GM10847 (cell line): ENCODE data around the gene FBXO46.

ENCODE experiments used
- POLR2A ChIP-seq: IDR thresholded peaks from 2 replicates; pipeline ENCODE4 v1.6.1; 2011; ENCODE audit not compliant: insufficient read length; ENCODE audit errors: extremely low read depth

Gene FBXO46

DNA sequence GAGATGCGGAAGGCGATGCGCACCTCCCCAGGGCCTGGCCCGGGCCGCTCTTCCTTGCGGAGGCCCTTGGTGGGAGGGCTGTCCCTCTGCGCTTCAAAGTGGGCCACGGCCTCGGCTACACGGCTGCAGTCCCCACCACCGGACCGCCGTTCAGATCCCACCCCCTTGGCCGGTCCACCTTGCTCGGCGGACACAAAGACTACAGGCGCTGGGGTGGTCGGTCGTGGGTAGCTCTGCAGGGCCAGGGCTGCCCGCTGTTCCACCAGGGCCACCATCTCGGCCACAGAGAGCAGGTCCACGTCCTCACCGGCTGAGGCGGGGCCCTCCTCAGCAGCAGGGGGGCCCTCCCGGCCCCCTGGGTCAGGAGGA, 18.0 kb downstream of the FBXO46 start:
- no peak for TF ChIP-seq POLR2A

DNA sequence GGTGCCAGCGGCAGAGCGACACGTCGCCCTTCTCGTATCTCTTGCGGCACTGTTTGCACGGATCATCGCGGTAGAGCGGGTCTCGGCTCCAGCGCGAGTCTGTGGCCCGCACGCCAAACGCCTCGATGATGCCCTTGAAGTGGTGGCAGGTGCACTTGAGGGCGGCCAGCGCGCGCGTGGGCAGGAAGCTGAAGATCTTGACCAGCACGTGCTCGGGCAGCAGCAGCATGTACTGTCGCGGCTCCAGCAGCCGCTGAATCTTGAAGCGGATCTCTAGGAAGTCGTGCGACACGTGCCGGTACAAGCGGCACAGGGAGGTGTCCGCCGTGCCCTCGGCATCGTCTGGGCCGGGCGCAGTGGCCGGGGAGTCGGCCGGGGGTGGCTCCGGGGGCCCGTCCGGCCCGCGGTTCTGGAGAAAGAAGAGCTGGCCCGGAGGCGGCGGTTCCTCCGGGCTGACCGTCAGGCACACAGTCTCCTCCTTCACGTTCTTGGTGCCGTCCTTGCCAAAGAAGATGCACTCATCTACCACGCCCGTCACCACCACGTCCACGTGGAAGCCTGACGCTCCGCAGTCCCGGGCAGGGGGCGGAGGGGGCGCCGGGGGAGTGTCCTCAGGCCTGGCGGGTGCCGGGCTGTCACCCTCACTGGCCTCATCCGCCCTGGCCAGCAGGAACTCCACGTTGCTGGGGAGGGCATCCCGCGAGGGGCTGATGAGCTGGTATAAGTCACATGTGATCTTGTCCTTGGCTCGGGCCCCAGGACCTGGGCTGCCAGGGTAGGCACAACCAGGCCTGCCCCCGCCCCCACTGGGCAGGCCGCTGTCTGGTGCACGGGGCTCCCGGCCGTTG, 18.6 kb downstream of the FBXO46 start:
- TF ChIP-seq POLR2A = no peak

DNA sequence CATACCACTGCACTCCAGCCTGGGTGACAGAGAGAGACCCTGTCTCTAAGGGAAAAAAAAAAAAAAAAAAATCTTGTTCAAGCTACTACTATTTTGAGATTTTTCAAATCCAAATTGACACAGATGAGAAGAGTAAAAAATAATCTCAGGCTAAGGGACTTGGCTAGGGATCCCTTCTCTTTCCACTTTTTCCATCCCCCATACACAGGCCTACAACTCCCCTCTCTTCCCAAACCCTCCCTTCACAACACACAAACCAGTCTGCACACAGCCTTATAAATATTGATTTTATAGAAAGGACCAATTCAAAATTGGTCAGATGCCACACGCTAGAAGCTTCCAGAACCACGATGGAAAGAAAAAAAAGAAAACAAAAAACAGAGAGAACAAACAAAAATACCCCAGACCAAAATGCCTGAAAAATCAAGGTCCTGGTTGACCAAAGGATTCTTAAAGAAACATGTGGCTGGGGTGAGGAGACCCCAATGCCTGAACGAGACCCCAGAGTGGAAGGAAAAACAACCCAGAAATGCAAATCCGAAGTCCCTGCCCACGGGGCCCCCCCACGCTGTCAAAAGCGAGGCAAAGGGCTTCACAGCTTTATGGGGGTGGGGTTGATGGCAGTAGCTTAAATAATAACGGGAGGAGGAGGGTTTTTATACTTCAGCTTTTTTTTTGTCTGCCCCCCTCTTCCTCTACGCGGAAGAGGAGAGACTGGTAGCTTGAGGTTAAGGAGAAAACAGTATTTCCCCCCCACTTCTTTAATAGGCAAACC, 20.2 kb downstream of the FBXO46 start:
- TF ChIP-seq POLR2A = no peak

GRCh38 chr19:45705710-45706415, 24.8 kb downstream of the FBXO46 start:
- no peak for TF ChIP-seq POLR2A

GRCh38 chr19:45705115-45705514, 25.6 kb downstream of the FBXO46 start:
- TF ChIP-seq POLR2A = no peak

GRCh38 chr19:45701676-45702075, 29.0 kb downstream of the FBXO46 start:
- TF ChIP-seq POLR2A = no peak

- no peak for TF ChIP-seq POLR2A
Measured at GRCh38 chr19:45693106-45693788, 37.4 kb downstream of the FBXO46 start.

DNA sequence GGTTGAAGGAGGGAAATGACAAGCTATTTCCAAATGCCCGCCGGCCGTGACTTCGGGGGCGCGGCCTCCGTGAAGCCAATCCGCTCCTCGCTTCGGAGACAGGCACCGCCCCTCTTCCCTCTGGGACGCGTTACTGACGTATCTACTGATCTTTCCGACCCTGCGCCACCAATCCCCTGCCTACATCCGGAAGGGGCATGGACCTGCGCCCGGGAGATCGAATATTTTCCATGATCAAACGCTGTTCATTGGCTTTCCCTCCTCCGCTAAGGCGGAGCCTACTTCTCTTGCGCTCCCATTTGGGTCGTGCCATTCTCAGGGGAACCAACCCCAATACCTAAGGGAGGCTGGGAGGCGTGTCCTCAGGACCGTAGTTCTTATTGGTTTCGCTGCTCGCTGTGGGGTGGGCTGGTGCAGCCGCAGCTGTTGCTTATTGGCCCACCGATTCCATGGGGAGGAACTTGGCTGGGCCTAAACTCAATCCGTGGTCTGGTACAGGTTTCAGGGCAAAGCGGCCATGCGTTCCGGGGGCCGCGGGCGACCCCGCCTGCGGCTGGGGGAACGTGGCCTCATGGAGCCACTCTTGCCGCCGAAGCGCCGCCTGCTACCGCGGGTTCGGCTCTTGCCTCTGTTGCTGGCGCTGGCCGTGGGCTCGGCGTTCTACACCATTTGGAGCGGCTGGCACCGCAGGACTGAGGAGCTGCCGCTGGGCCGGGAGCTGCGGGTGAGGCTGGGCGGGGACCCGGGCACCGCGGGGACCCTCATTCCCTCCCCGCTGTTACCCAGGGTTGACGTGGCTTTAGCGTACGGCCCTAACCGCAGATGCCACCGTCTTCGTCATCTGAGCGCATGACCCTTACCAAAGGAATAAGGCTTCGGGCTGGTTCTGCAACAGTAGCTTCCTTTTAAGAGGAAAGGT, 38.2 kb downstream of the FBXO46 start, which contains the start of gene QPCTL:
QPCTL (plus strand) TSS at position 480 of the 919 bp plus-strand sequence; CDS start at position 518, 38 bp downstream.
- peak; percentile 89 for TF ChIP-seq POLR2A

GRCh38 chr19:45691516-45692186, 39.0 kb downstream of the FBXO46 start, which contains the start of gene SNRPD2:
Gene SNRPD2 (minus strand): TSS chr19:45691953. CDS start chr19:45691888, 65 bp downstream.
- TF ChIP-seq POLR2A = peak; percentile 88

DNA sequence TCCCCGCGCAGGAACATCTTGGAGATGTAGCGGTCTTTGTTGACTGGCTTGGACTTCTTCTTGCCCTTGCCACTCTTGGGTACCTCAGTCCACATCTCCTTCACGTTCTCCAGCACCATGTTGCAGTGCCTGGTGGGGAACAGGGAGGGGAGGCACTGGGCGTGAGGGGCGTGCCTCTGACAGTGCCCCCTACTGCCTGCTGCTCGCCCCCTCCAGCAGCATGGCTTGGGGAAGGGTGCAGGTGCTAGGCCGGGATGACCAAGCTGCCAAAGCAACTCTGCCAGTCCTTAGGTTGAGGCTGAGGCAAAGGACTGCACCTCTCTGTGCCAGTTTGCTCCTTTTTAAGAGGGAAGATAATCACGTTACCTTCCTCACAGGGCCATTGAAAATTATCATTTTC, 43.1 kb downstream of the FBXO46 start:
- TF ChIP-seq POLR2A = no peak

DNA sequence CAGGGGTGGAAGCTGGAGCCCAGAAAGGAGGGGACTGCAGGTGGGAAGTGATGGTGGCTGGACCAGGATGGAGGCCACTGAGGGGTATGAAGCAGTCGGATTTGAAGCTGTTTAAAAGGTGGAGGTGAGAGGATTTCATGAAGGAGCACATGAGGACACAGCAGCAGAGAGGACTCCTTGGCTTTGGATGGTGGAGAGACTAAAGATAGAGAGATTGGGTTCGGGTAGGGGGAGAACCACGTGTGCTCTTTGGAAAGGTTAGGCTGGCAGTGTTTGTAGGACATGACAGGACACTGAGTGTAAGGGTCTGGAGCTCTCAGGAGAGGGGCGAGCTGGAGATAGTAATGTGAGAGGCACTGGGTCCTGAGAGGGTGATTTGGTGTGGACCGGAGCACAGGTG, 47.8 kb downstream of the FBXO46 start:
- no peak for TF ChIP-seq POLR2A

DNA sequence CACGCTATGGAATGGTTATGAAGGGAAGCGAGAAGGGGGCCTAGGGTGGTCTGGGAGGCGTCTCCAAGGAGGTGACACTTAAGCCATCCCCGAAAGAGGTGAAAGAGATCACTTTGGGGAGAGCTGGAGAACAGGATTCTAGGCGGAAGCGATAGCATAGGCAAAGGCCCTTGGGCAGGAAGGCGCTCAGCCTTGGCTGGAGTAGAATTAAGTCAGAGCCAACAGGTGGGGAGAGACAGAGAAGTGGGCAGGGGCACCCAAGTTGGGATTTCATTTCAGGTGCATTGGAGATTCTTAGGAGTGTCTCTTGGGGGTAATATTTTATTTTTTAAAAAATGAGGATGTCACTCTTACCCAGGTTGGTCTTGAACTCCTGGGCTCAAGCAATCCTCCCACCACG, 48.6 kb downstream of the FBXO46 start:
- TF ChIP-seq POLR2A = no peak

- TF ChIP-seq POLR2A = no peak
Measured at GRCh38 chr19:45681391-45682015, 49.2 kb downstream of the FBXO46 start.
